GM18873 (cell line): ENCODE data around the gene ITPRID1.
"Not testable (repeated sequence)": the region's sequence is repeated elsewhere in the genome, so short reads cannot be mapped to it uniquely, and the experiment has no call there.

Source experiments
- ATAC-seq: cut with Tn5 transposase; IDR thresholded peaks from one replicate; pipeline ENCODE4 v1.9.1; 2021; ENCODE audit warnings: mild to moderate bottlenecking, moderate library complexity, moderate number of reproducible peaks; ENCODE audit not compliant: unreplicated experiment, low FRiP score

The ITPRID1 gene

GRCh38 chr7:31513790-31514189 is at the start of gene ITPRID1:
ITPRID1 (plus strand) TSS chr7:31514090; CDS start chr7:31553025, 38,935 bp downstream.
- ATAC-seq = no peak

- no peak for ATAC-seq
Measured at GRCh38 chr7:31464601-31465000, 49.3 kb upstream of the ITPRID1 start.

- ATAC-seq = no peak
Measured at GRCh38 chr7:31465285-31465684, 48.6 kb upstream of the ITPRID1 start.

- ATAC-seq = no peak
Measured at GRCh38 chr7:31466036-31466435, 47.9 kb upstream of the ITPRID1 start.

- not testable (repeated sequence) for ATAC-seq
Measured at GRCh38 chr7:31470883-31471282, 43.0 kb upstream of the ITPRID1 start.

- ATAC-seq = no peak
Measured at GRCh38 chr7:31475368-31475767, 38.5 kb upstream of the ITPRID1 start.

- ATAC-seq = no peak
Measured at GRCh38 chr7:31476073-31476745, 37.7 kb upstream of the ITPRID1 start.

GRCh38 chr7:31476941-31477677 is 36.8 kb upstream of the ITPRID1 start:
- no peak for ATAC-seq

- ATAC-seq = no peak
Measured at GRCh38 chr7:31478018-31478417, 35.9 kb upstream of the ITPRID1 start.

GRCh38 chr7:31478721-31479120 is 35.2 kb upstream of the ITPRID1 start:
- peak; percentile 84 for ATAC-seq

- ATAC-seq = no peak
Measured at GRCh38 chr7:31487071-31487470, 26.8 kb upstream of the ITPRID1 start.

GRCh38 chr7:31487476-31487875 is 26.4 kb upstream of the ITPRID1 start:
- ATAC-seq = no peak

- peak; percentile 88 for ATAC-seq
Measured at GRCh38 chr7:31488562-31489203, 25.2 kb upstream of the ITPRID1 start.

GRCh38 chr7:31490796-31491314 is 23.0 kb upstream of the ITPRID1 start:
- no peak for ATAC-seq

- no peak for ATAC-seq
Measured at GRCh38 chr7:31492086-31492485, 21.8 kb upstream of the ITPRID1 start.

- no peak for ATAC-seq
Measured at GRCh38 chr7:31493714-31494181, 20.1 kb upstream of the ITPRID1 start.

- ATAC-seq = no peak
Measured at GRCh38 chr7:31494421-31494820, 19.5 kb upstream of the ITPRID1 start.

GRCh38 chr7:31495653-31496052 is 18.2 kb upstream of the ITPRID1 start:
- no peak for ATAC-seq

- ATAC-seq = no peak
Measured at GRCh38 chr7:31497516-31497915, 16.4 kb upstream of the ITPRID1 start.

GRCh38 chr7:31500656-31501055 is 13.2 kb upstream of the ITPRID1 start:
- no peak for ATAC-seq

GRCh38 chr7:31508823-31509222 is 5.1 kb upstream of the ITPRID1 start:
- ATAC-seq = no peak
